ENCODE results near the gene KIAA0513.

- TF ChIP-seq, protein P1, sequence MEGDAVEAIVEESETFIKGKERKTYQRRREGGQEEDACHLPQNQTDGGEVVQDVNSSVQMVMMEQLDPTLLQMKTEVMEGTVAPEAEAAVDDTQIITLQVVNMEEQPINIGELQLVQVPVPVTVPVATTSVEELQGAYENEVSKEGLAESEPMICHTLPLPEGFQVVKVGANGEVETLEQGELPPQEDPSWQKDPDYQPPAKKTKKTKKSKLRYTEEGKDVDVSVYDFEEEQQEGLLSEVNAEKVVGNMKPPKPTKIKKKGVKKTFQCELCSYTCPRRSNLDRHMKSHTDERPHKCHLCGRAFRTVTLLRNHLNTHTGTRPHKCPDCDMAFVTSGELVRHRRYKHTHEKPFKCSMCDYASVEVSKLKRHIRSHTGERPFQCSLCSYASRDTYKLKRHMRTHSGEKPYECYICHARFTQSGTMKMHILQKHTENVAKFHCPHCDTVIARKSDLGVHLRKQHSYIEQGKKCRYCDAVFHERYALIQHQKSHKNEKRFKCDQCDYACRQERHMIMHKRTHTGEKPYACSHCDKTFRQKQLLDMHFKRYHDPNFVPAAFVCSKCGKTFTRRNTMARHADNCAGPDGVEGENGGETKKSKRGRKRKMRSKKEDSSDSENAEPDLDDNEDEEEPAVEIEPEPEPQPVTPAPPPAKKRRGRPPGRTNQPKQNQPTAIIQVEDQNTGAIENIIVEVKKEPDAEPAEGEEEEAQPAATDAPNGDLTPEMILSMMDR (IDR thresholded peaks at IDR 0.05; ENCODE audit: insufficient read depth, low read length, poor library complexity, severe bottlenecking): no peak
- no peak for TF ChIP-seq EZH2phosphoT487 (conservative IDR thresholded peaks at IDR 0.05; ENCODE audit: low read length)
Observed at GRCh38 chr16:85008271-85008670, 19.3 kb upstream of the KIAA0513 start.
